Central memory CD4-positive, alpha-beta T cell (primary cell): ENCODE measurements around the gene GRHL3.

Experiments used
- DNase-seq: peaks from one replicate; pipeline ENCODE4 v3.0.0; 2022

GRHL3 gene

DNA sequence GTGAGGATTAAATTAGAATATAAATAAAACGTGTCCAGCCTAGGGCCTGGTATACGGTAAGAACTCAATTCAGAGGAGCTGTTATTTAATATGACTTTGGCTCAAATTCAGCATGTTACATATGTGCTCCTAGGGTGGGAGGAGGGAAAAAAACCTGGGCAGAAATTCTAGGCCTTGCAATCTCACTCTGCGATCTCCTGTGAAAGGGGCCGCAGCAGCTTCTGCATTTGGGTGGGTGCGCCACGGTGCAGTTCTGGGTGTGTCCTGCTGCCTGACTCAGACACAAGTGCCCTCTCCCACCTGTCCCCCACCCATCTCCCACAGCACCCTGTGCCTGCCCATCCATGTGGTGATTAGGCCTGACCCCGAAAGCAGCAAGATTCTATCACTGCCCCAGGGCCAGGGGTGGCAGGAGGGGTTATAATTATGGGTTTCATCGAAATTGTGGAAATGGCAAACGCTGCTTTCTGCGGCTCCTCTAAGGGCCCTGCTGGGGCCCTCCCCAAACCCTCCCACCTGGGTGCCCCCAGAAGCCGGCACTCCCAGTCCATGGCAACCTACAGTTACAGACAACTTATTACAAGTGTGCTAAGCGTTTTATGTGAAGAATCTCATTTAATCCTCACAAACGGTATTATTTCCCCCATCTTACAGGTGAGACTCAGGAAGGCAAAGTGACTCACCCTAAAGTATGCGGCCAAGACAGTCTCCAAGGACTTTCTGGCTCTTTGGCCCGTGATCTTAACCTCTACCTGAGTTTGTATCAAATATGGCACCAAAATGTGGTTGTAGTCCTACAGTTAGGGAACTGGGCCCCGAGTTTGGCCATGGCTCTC lies 25.5 kb upstream of the GRHL3 start:
- DNase-seq, result no peak

GRCh38 chr1:24294228-24294672 lies 24.9 kb upstream of the GRHL3 start:
- no peak for DNase-seq

DNA sequence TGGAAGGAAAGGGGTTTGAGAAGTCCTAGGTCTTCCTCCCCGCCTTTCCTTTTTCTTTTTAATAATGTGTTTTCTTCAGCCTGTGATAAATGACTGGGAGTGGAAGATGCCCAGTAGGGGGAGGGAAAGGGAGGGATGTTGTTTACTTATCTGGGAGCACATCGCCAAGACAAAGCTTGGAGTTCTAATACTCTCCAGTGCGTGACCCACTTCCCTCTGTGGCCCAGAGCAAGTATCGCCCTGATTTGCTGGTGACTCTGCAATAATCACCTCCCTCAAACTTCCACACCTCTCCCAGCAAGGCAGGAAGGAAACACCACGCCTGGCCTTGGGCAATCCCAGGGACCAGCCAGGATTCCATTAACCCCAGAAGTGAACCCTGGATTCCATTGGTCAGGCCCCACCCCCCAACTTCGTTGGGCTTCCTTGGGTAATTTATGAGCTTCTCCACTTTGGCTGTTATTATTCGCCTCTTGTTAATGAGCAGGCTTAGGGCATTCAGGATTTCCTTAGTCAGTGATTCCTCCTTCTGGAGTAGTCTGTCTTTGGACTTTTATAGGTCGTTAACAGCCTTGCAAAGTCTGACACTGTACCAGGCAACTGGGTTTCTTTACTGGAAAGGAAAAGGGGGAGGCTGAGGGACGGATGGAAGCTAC lies 24.3 kb upstream of the GRHL3 start:
- DNase-seq, result no peak

DNA sequence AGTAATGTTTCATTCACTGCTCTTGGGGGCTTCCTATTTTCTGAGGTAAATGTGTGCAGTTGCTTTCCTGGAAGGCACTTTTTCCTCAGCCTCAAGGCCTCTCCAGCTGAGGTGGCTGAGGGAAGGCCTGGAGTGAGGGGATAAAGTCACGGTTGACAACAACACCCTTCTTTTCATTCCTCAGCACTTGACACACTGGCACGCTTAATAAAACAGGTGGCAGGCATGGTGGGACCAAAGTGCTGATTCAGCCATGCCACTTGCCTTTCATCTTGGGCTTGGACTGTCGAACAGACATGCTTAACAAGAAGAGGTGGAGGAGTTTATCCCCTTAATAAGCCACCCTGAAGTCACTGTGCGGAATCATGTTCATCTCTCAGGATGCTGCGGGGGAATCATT lies 23.6 kb upstream of the GRHL3 start:
- DNase-seq, result no peak

- no peak for DNase-seq
Measured at GRCh38 chr1:24297187-24297851, 21.8 kb upstream of the GRHL3 start.

- no peak for DNase-seq
Measured at GRCh38 chr1:24297852-24298232, 21.3 kb upstream of the GRHL3 start.

GRCh38 chr1:24298606-24299005 lies 20.6 kb upstream of the GRHL3 start:
- no peak for DNase-seq

GRCh38 chr1:24299901-24300300 lies 19.3 kb upstream of the GRHL3 start:
- DNase-seq, result no peak

GRCh38 chr1:24300971-24301784 lies 18.0 kb upstream of the GRHL3 start:
- DNase-seq, result no peak

DNA sequence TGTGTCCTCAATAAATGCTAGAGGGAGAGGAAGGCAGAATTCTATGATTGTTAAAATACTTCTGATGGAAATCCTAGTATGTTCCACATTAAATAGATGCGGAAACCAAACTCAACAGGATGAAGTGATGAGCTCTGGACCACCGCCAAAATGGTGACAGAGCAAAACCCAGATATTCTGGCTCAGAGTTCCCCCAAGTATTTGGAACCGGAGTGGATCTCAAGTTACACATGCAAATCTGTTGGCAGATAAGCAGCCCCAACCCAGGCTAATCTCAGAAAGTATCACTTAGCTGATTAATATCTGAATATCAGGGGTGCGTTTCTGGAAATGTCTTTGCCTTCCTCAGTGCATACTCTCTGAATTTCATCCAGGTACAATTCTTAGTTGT lies 17.4 kb upstream of the GRHL3 start:
- DNase-seq, result no peak

DNA sequence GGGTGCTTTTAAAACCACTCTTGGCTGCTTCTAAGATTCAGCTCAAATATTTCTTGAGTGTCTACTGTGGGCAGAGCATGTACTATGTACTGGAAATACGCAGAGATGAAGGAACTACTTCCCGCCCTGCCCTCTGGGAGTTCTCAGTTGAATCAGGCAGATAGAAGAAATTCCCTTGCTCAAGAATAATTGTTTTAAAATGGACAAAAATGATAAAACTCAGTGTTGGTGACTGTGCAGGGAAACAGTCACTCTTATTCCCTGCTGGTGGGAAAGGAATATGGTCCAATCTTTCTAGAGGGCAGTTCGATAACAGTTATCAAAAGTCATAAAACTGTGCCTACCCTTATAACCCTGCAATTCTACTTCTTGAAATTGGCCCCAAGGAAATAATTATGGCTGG lies 16.9 kb upstream of the GRHL3 start:
- DNase-seq, result no peak

GRCh38 chr1:24303600-24303999 lies 15.6 kb upstream of the GRHL3 start:
- no peak for DNase-seq

DNA sequence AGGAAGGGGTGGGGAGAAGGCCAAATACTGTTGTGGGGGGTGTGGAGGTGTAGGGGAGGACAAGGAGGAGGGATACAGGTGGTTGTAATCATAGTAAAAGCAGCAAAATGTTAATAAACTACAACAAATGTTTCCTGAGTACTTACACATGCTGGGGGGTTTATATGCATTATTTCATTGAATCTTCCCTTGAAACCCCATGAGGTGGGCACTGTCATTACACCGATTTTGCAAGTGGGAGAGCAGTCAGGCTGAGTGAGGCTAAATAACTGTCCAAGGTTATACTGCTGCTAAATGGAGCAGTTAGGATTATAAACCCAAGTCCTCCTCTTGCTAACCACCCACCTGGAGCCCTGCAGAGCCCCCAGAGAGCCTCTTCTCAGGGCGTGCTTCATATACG lies 14.4 kb upstream of the GRHL3 start:
- no peak for DNase-seq

GRCh38 chr1:24308365-24309015 lies 10.7 kb upstream of the GRHL3 start:
- DNase-seq, result no peak

GRCh38 chr1:24309762-24310485 lies 9.2 kb upstream of the GRHL3 start:
- no peak for DNase-seq

DNA sequence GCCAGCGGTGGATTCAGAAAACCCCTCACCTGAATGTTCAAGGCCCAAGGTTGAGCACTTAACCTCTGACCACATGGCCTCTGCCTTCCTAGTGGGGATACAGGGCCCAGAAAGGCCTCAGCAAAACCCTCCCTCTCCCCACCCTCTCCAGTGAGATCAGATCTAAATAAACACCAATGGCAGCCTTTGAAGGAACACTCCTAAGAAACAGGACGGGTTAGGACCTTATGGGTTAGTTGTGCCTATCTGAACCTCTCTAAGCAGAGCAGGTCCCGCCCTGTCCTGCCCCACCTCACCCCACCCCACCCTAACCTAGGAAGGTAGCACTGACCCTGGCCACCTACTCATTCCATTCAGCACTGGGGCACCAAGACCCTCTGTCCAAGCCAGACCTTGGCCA lies 7.9 kb upstream of the GRHL3 start:
- DNase-seq, result no peak

DNA sequence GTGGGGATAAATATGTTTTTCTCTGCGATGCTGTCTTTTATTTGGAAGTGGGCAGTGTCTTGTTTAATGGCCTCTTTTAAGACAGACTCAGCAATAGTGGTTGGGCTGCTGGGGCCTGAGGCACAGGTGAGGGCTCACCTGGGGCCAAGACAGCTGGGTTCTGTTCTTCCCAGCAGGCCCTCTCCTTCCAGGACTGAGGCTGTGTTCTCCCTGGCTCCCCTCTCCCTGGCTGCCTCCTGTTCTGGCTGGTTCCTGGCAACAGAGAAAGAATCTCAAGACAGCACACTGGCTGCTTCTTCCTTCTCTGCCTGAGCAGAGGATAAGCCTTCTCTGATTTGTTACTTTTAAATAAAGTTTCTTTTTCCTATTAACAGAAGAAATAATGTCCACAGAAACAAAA lies 7.4 kb upstream of the GRHL3 start:
- DNase-seq, result no peak

- DNase-seq, result no peak
Measured at GRCh38 chr1:24315391-24315790, 3.8 kb upstream of the GRHL3 start.

DNA sequence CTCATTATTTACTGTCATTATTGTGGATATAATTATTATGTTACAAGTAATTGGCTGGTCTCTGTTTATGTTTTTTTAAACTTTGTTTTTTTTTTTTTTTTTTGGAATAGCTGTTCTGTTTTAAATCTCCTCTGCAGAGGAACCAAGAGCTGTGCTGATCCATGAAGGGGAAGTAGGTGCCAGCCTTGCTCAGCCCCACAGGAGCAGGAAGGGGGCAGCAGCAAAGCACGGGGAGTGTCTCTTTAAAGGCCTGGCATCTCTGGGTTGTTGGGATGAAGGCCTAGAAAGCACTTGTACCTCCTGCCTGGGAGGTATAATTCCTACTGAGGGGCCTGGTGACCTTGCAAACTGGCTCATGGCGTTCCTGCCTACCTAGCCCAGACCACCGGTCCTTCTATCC lies 2.5 kb upstream of the GRHL3 start:
- DNase-seq, result no peak

DNA sequence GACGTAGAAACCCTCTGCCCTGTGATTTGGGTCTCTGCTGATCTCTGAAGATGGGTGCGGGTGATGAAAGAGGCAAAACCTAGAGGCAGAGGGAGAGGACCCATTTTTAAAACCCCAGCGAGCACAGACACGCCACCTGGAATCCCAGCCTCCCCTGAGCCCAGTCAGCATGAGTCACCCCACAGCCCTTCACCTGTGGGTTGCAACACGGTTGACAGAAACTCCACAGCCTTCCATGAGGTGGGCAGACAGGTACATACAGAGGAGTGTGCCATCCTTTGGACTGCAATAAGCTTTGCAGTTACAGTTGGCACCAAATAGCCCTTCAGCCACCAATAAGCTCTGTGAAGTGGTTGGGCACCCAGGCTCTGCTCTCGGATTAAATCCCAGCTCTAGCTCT lies 2.1 kb upstream of the GRHL3 start:
- no peak for DNase-seq

DNA sequence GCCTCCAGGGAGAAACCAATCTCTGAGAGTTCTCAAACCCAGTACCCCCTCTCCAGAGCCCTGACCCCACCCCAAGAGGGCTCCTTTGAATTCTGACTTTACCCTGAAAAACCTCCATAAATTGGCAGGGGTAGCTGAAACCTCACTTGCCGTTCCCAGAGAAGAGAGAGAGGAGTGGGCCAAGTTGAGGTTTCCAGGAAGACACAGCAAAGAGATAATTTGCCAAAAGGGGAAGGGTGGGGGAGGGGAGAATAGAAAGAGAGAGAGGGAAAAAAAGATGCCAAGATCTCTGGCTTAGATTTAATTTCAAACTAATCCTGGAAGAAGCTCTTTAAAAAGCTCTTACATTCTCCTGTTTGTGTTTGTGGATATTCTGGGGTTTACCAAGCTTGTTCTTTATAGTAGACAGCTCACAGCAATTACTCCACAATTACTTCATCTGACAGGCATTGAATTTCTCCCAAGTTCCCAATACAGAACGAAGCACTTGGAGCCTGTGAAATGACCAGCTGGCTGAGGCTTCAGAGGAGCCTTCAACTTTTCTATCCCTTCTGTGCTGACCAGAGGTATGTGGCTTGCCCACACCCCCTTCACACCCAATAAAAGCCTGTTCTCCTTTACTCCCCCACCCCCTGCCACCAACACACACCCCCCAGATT lies 1.1 kb upstream of the GRHL3 start:
- DNase-seq, result no peak
